Measurements from ENCODE around the gene HOXC9. TPM values are rescaled to one million over a fixed set of nuclear protein-coding genes. Genes with fewer than 3 reads are reported as not detected.

The HOXC9 gene
- total and polyA plus RNA-seq, 2 of the 8 experiments (the other 6 are each of a cell fraction or from before 2014, with no cell fraction given) = not detected

GRCh38 chr12:54031480-54031879 lies 31.5 kb downstream of the HOXC9 start:
- Histone ChIP-seq H2BK5ac (ENCODE audit: low read depth, low read length) (no peak overlapping the region), H3K9ac (replicated peaks in 1 of 4; ENCODE audit: extremely low read depth in 1 of 4, low read depth in 3 of 4, low read length in 3 of 4) (no peak overlapping the region), H3K79me2 (ENCODE audit: control insufficient read depth in 1 of 2, insufficient read depth in 2 of 2, low read length in 2 of 2) (no peaks in the 10 kb centered on the region), H3K4me2 (ENCODE audit: insufficient read depth in 1 of 2, low read depth in 2 of 2, low read length in 2 of 2) (no peak overlapping the region), H4K20me1 (replicated peaks in 1 of 2; ENCODE audit: control insufficient read depth in 1 of 2, insufficient read depth in 2 of 2, low read length in 2 of 2) (peaks cover 12 to 15% of the 10 kb centered on the region in 2 experiments), H3K27ac (ENCODE audit: low read depth, low read length) (no peak overlapping the region), H3K18ac (ENCODE audit: extremely low read depth, low read length) (no peak overlapping the region), H3K23me2 (ENCODE audit: low read depth, low read length) (no peaks in the 10 kb centered on the region), H3K9me3 (ENCODE audit: insufficient read depth in 2 of 2, low read depth in 1 of 2, low read length in 1 of 2) (no peaks in the 10 kb centered on the region; a peak in 1 of 4 replicates), H3K23ac (ENCODE audit: insufficient read length) (no peak overlapping the region), H3K79me1 (ENCODE audit: low read depth, low read length) (no peaks in the 10 kb centered on the region), H4K91ac (replicated peaks; ENCODE audit: insufficient read length, low read length) (no peak overlapping the region), H3K14ac (ENCODE audit: insufficient read length) (no peak overlapping the region), H4K8ac (ENCODE audit: extremely low read depth, insufficient read depth, low read length) (no peak overlapping the region), H3K56ac (replicated peaks; ENCODE audit: insufficient read length, low read depth, low read length) (no peak overlapping the region), H3K4me3 (ENCODE audit: extremely low read depth in 1 of 4, insufficient read depth in 2 of 4, low read depth in 3 of 4, low read length in 4 of 4) (no peak overlapping the region), H2BK120ac (replicated peaks; ENCODE audit: low read depth, low read length) (no peak overlapping the region), H3K36me3 (ENCODE audit: control insufficient read depth in 2 of 4, insufficient read depth in 4 of 4, low read length in 3 of 4) (peaks cover 0 to 8% (median 0%) of the 10 kb centered on the region in 4 experiments; a peak in 1 of 8 replicates), H3K4me1 (replicated peaks in 1 of 4; ENCODE audit: control insufficient read depth in 3 of 4, insufficient read depth in 4 of 4, low read length in 3 of 4) (peaks cover 0 to 9% (median 2%) of the 10 kb centered on the region in 4 experiments; a peak in 5 of 7 replicates), H3K4ac (replicated peaks; ENCODE audit: insufficient read length, low read depth, low read length) (no peak overlapping the region), H2AFZ (ENCODE audit: low read length) (no peak overlapping the region), H4K5ac (ENCODE audit: insufficient read length, low read depth, low read length) (no peak overlapping the region), H3K27me3 (replicated peaks in 1 of 4; ENCODE audit: control insufficient read depth in 3 of 4, extremely low read depth in 1 of 4, insufficient read depth in 3 of 4, low read length in 3 of 4) (peaks cover 96 to 100% (median 98%) of the 10 kb centered on the region in 4 experiments), H2AK5ac (ENCODE audit: low read depth, low read length) (no peak overlapping the region), H2BK20ac (ENCODE audit: low read length) (no peak overlapping the region), H2BK12ac (ENCODE audit: low read depth, low read length) (no peak overlapping the region), H2BK15ac (ENCODE audit: low read length) (no peak overlapping the region)
- no peak for DNase-seq (ENCODE audit: low read depth in 1 of 2, low spot score in 2 of 2)
- peak; percentile 43; the same call in 1 of the 2 replicates for TF ChIP-seq SUZ12 (IDR thresholded peaks at IDR 0.05; ENCODE audit: low read length)
- TF ChIP-seq EZH2 (IDR thresholded peaks at IDR 0.05; ENCODE audit: low read depth, low read length, severe bottlenecking) = peak; percentile 61
- TF ChIP-seq, protein P1, sequence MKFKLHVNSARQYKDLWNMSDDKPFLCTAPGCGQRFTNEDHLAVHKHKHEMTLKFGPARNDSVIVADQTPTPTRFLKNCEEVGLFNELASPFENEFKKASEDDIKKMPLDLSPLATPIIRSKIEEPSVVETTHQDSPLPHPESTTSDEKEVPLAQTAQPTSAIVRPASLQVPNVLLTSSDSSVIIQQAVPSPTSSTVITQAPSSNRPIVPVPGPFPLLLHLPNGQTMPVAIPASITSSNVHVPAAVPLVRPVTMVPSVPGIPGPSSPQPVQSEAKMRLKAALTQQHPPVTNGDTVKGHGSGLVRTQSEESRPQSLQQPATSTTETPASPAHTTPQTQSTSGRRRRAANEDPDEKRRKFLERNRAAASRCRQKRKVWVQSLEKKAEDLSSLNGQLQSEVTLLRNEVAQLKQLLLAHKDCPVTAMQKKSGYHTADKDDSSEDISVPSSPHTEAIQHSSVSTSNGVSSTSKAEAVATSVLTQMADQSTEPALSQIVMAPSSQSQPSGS (IDR thresholded peaks at IDR 0.05; ENCODE audit: low read length) = no peak
- 31% methylated on average over 14 of the region's 16 CpGs; no CpG with 5 or more reads in 1 of the 2 experiments for WGBS, 2 experiments (ENCODE audit: extremely low coverage in 1 of 2, insufficient coverage in 1 of 2, insufficient read length in 1 of 2, insufficient replicate concordance in 2 of 2, low coverage in 1 of 2, low lambda C conversion rate in 2 of 2, missing lambda C conversion rate in 1 of 2)
- POLR2A ChIA-PET (ENCODE audit: partially characterized antibody) = no interaction called here
- CTCF ChIA-PET (ENCODE audit: partially characterized antibody) = interaction anchor here (0.6 to 20.0 kb wide), 36 partner anchors 8 to 554 kb away, joined by 3 to 339 read pairs (median 6); partner anchors contain the start of genes HOXC10, HOXC12, HOXC4 and HOXC8
- no peak for FAIRE-seq
